ENCODE results near the gene SNX30. TPM values are rescaled to one million over a fixed set of nuclear protein-coding genes. Genes with fewer than 3 reads are reported as not detected.

SNX30 gene
- total and polyA plus RNA-seq, 2 experiments from 2014 or later, result 6.4 to 29.1 TPM

- Histone ChIP-seq H3K27ac (no peak overlapping the region), H3K9me3 (ENCODE audit: low read depth) (no peaks in the 10 kb centered on the region), H3K36me3 (replicated peaks; ENCODE audit: insufficient read depth, low read depth) (no peaks in the 10 kb centered on the region), H3K4me3 (no peak overlapping the region), H3K79me2 (no peaks in the 10 kb centered on the region), H2AFZ (no peak overlapping the region), H3K9me2 (replicated peaks; ENCODE audit: insufficient read depth) (no peaks in the 10 kb centered on the region), H3K4me1 (ENCODE audit: insufficient read depth) (no peaks in the 10 kb centered on the region), H4K20me1 (ENCODE audit: insufficient read depth, poor library complexity, severe bottlenecking) (no peaks in the 10 kb centered on the region), H3K4me2 (no peak overlapping the region), H3K27me3 (no peaks in the 10 kb centered on the region)
- TF ChIP-seq EZH2 (IDR thresholded peaks at IDR 0.05; ENCODE audit: borderline replicate concordance) (no peak), CTCF (IDR thresholded peaks at IDR 0.05; ENCODE audit: poor library complexity) (no peak), EZH2phosphoT487 (IDR thresholded peaks at IDR 0.05; ENCODE audit: low read depth, severe bottlenecking, unreplicated experiment) (no peak)
- WGBS (ENCODE audit: low lambda C conversion rate, missing lambda C conversion rate), result 70% methylated on average over 6 of the region's 6 CpGs
- DNase-seq (ENCODE audit: low spot score), result no peak
Observed at GRCh38 chr9:112858625-112859147, 108.1 kb downstream of the SNX30 start.

- H3K36me3 ChIP-seq (replicated peaks; ENCODE audit: insufficient read depth, low read depth), result no peaks in the 10 kb centered on the region
- no peak overlapping the region for H3K27ac ChIP-seq
- H3K27me3 ChIP-seq, result no peaks in the 10 kb centered on the region
- no peaks in the 10 kb centered on the region for H3K79me2 ChIP-seq
- no peaks in the 10 kb centered on the region for H3K4me1 ChIP-seq (ENCODE audit: insufficient read depth)
- H3K9me2 ChIP-seq (replicated peaks; ENCODE audit: insufficient read depth), result no peaks in the 10 kb centered on the region
- no peaks in the 10 kb centered on the region for H4K20me1 ChIP-seq (ENCODE audit: insufficient read depth, poor library complexity, severe bottlenecking)
- no peak for TF ChIP-seq EZH2phosphoT487 (IDR thresholded peaks at IDR 0.05; ENCODE audit: low read depth, severe bottlenecking, unreplicated experiment)
- TF ChIP-seq EZH2 (IDR thresholded peaks at IDR 0.05; ENCODE audit: borderline replicate concordance), result no peak
- TF ChIP-seq CTCF (IDR thresholded peaks at IDR 0.05; ENCODE audit: poor library complexity), result no peak
- DNase-seq (ENCODE audit: low spot score), result no peak
- no peak overlapping the region for H2AFZ ChIP-seq
- WGBS (ENCODE audit: low lambda C conversion rate, missing lambda C conversion rate), result 100% methylated on average over 1 of the region's 1 CpG
- no peaks in the 10 kb centered on the region for H3K9me3 ChIP-seq (ENCODE audit: low read depth)
- H3K4me2 ChIP-seq, result no peak overlapping the region
- no peak overlapping the region for H3K4me3 ChIP-seq
Observed at GRCh38 chr9:112860451-112860850, 109.9 kb downstream of the SNX30 start.

- Histone ChIP-seq H3K36me3 (replicated peaks; ENCODE audit: insufficient read depth, low read depth) (no peaks in the 10 kb centered on the region), H4K20me1 (ENCODE audit: insufficient read depth, poor library complexity, severe bottlenecking) (no peaks in the 10 kb centered on the region), H3K27ac (no peak overlapping the region), H3K4me2 (no peak overlapping the region), H2AFZ (no peak overlapping the region), H3K9me2 (replicated peaks; ENCODE audit: insufficient read depth) (no peaks in the 10 kb centered on the region), H3K4me3 (no peak overlapping the region), H3K79me2 (no peaks in the 10 kb centered on the region), H3K27me3 (no peaks in the 10 kb centered on the region), H3K4me1 (ENCODE audit: insufficient read depth) (no peaks in the 10 kb centered on the region), H3K9me3 (ENCODE audit: low read depth) (no peaks in the 10 kb centered on the region)
- WGBS (ENCODE audit: low lambda C conversion rate, missing lambda C conversion rate), result 85% methylated on average over 3 of the region's 3 CpGs
- no peak for DNase-seq (ENCODE audit: low spot score)
- TF ChIP-seq CTCF (IDR thresholded peaks at IDR 0.05; ENCODE audit: poor library complexity) (no peak), EZH2phosphoT487 (IDR thresholded peaks at IDR 0.05; ENCODE audit: low read depth, severe bottlenecking, unreplicated experiment) (no peak), EZH2 (IDR thresholded peaks at IDR 0.05; ENCODE audit: borderline replicate concordance) (no peak)
Observed at GRCh38 chr9:112861155-112861554, 110.6 kb downstream of the SNX30 start.

All from hepatocyte (in vitro differentiated cells).